D721Med (cell line): ENCODE results near the gene NES.

Source experiments
- DNase-seq: peaks from one replicate; pipeline ENCODE4 v3.0.0; 2011; ENCODE audit warnings: low spot score; ENCODE audit not compliant: insufficient read length
- FAIRE-seq: peaks from 2 replicates; lab custom pipeline; 2011; peaks lifted over from hg19 to GRCh38; lab: Jason Lieb, UNC
- TF ChIP-seq, protein P1 (sequence below): IDR thresholded peaks from 2 replicates; pipeline ENCODE4 v1.5.1; 2012; ENCODE audit warnings: mild to moderate bottlenecking, control low read depth; ENCODE audit not compliant: insufficient read depth; ENCODE audit errors: missing control alignments

NES gene

DNA sequence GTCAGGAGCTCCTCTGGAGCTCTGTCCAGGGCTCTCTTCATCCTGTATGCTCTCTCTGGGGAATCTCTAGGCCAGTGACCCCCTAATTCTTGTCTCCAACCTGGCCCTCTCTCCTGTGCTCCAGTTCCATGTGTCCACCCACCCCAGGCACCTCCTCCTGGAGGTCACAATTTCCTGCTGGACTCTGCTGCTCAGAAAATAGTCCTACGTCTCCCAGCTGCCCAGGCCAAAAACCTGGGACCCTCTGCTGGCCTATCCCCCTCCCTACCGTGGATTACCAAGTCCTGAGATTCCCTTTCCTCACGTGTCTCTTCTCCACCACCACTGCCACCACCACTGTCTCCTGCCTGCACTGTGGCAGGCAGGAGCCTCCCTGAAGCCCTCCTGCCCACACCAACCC lies 11.7 kb downstream of the NES start:
- DNase-seq (no peak), FAIRE-seq (no peak)
- TF ChIP-seq, protein P1, sequence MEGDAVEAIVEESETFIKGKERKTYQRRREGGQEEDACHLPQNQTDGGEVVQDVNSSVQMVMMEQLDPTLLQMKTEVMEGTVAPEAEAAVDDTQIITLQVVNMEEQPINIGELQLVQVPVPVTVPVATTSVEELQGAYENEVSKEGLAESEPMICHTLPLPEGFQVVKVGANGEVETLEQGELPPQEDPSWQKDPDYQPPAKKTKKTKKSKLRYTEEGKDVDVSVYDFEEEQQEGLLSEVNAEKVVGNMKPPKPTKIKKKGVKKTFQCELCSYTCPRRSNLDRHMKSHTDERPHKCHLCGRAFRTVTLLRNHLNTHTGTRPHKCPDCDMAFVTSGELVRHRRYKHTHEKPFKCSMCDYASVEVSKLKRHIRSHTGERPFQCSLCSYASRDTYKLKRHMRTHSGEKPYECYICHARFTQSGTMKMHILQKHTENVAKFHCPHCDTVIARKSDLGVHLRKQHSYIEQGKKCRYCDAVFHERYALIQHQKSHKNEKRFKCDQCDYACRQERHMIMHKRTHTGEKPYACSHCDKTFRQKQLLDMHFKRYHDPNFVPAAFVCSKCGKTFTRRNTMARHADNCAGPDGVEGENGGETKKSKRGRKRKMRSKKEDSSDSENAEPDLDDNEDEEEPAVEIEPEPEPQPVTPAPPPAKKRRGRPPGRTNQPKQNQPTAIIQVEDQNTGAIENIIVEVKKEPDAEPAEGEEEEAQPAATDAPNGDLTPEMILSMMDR = no peak

DNA sequence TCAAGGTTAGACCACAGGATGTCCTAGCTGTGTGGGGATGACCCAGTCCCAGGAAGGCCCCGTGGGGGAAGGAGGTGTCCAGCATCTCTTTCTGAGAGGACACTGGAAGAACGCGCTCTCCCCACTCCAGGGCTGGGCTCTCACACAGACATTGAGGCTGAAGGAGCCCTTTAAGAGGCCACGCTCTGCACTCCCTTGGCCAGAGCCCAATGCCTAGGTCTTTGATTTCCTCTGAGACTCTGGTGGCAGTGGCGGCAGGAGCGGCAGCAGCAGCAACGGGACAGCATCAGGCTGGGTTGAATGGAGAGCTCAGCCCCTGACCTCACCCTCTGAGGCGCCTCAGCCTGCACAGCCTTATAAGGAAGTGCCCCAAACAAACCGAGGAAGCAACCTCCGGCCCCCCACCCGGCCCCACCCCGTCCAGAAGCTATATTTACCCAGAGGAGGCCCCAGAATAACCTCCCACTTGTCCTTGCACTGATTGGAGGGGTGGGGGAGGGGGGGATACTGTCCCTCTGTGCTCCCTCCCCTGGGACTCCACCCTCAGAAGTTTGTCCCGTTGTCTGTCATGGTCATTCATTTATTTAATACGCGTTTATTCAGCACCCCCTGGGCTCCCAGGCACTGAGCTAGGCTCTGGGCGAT lies 12.3 kb downstream of the NES start:
- DNase-seq (no peak), FAIRE-seq (no peak)
- TF ChIP-seq, protein P1 = no peak

DNA sequence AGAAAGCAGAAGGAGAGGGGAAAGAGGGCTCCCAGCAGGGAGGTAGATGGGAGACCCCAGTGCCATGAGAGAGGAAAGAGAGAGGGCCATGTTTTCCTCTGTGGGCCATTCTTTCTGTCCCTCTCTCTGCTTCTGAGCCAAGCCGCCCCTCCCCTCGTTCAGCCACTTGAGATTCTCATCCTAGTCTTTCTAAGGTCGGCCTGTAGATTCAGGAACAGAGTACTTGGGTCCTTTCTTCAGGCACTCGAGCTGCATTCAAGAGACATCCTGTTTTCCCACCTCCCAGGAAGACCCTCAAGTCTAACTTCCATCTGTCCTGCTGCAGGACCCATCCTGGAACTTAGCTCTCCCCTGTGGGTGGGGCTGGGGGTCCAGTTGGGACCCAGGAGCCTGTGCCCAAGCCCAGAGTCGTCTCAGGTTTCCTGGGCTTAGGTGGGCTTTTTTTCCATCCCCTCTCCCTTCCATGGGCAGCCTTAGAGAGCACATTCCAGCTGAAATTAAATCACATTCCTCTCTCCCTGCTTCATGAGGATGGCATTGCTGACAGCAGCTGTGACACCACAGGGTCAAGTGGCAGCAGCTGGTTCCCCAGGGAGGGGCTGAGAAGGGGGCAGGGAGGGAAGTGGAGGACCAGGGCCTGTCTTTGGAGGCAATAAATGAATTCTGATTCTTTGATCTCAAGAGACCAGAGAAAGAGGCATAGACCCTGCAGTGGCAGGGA lies 13.0 kb downstream of the NES start:
- FAIRE-seq = no peak
- TF ChIP-seq, protein P1 = no peak
- DNase-seq = no peak

DNA sequence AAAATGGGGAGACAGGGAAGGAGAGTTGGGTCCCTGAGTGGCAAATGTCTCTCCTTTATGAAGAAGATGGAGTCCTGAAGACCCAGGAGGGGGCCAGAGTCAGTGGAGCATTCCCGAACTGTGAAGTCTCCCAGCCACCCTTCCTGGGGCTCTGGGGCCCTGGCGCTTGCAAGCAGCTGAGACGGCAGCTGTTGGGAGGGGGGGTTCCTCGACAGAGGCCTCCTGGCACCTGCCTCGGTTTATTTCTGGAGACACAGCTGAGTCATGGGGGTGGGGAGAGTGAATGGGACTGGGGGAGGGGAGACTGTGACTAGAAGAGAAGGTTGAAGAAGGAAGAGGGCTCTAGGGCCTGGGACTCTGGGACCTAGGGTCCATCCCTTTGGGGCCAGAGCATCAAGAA lies 14.0 kb downstream of the NES start:
- TF ChIP-seq, protein P1 = no peak
- DNase-seq = no peak
- no peak for FAIRE-seq

DNA sequence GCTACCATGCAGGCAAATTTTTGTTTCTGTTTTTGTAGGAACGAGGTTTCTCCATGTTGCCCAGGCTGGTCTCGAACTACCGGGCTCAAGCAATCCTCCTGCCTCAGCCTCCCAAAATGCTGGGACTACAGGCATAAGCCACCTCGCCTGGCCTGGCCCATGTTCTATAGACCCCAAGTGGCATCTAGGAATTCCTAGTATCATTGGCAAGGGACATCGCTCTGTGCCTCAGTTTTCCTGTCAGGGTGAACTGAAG lies 14.5 kb downstream of the NES start:
- TF ChIP-seq, protein P1 = no peak
- no peak for FAIRE-seq

DNA sequence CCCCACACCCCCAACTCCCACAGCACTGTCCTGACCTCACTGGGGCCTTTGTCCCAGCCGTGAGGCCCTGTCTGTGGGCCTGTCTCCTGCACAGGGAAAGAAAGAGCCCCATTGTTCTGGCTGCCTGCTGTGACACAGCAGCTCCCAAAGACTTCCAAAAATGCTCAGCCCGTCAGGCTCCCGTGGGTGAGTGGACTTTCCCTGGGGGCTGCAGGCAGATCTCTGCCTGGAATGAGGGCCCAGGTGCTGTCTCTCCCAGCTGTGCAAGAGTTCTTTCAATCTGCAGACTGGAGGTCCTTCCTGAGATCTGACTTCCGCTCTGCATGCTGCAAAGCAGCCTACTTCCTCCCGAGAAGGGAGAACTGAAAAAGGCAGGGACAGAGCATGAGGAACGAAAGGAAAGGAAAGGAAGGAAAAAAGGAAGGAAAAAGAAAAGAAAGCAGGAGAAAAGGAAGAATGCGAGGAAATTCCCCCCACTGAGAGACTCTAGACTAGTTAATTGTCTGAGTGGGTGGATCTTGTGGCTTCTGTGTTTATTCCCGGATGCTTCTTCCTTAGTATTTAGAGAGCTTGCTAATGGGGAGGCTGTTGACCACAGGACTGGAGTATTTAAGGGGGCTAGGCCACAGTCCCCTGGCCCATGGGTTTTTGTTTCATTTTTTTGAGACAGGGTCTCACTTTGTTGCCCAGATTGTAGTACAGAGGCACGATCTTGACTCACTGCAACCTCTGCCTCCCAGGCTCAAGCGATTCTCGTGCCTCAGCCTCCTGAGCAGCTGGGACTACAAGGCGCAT lies 15.0 kb downstream of the NES start:
- TF ChIP-seq, protein P1 = no peak
- no peak for DNase-seq
- FAIRE-seq = no peak

More for the DNA sequence above, 14.5 kb downstream of the NES start:
- no peak for DNase-seq

DNA sequence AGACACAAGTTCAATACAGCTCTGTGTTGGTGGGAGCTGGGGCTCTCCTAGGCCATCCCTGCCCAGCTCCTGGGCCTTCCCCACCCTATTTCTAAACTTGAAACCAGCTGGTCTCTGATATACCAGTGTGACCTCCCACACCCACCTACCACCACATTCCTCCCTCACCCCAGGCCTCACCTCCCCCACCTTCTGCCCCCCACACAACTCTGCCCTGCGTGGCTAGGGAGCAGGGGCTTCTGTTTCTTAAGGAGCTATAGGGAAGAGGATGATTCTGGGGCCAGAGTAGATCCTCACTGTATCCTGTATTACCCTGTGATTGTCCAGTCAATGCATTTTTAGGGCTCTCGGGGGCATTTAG lies 16.5 kb downstream of the NES start:
- DNase-seq (no peak), FAIRE-seq (no peak)
- TF ChIP-seq, protein P1 = no peak
